HFFc6 (cell line): ENCODE results near the gene RPGR. TPM values are rescaled to one million over a fixed set of nuclear protein-coding genes. Genes with fewer than 3 reads are reported as not detected.
A peak's percentile ranks its signal among the peaks of the same experiment; 100 is the strongest.

ENCODE experiments used
- DNase-seq: peaks from one replicate; pipeline ENCODE4 v3.0.0-alpha.2; 2018
- H3K27ac Mint-ChIP-seq: 2 replicates; pipeline ENCODE4 v1.8.0; 2020; ENCODE audit warnings: mild to moderate bottlenecking, mixed read lengths
- H3K27me3 Mint-ChIP-seq: 2 replicates; pipeline ENCODE4 v1.8.0; 2021; ENCODE audit warnings: mild to moderate bottlenecking, moderate library complexity, mixed read lengths; ENCODE audit not compliant: insufficient read depth
- H3K36me3 Mint-ChIP-seq: 2 replicates; pipeline ENCODE4 v1.8.0; 2021; ENCODE audit warnings: low read depth, mixed read lengths
- H3K4me1 Mint-ChIP-seq: 2 replicates; pipeline ENCODE4 v1.8.0; 2020; ENCODE audit warnings: low read depth, mixed read lengths
- H3K4me3 Mint-ChIP-seq: 2 replicates; pipeline ENCODE4 v1.8.0; 2020; ENCODE audit warnings: mild to moderate bottlenecking, moderate library complexity, mixed read lengths
- H3K9me3 Mint-ChIP-seq: 2 replicates; pipeline ENCODE4 v1.8.0; 2020; ENCODE audit warnings: mild to moderate bottlenecking, mixed read lengths
- total RNA-seq, 6 experiments: library from RNA; stranded (reverse); fragmentation: NEBNext Ultra II Directional; extraction: Animal tissue kit (Norgen Biotek cat#: 25700); gene quantifications; 2 replicates in 1 of 6; 3 replicates in 5 of 6; pipeline ENCODE4 v1.2.3, GENCODE V29; 2021
- TF ChIP-seq, protein P1 (sequence below): fragments of 200-600 bp; sonication (generic); IDR thresholded peaks from 2 replicates; pipeline ENCODE4 v1.5.0; 2021; ENCODE audit warnings: antibody characterized with exemption, mild to moderate bottlenecking

Gene RPGR
- total RNA-seq, 6 experiments from 2014 or later: 3.0 to 5.8 (median 4.1) TPM

DNA sequence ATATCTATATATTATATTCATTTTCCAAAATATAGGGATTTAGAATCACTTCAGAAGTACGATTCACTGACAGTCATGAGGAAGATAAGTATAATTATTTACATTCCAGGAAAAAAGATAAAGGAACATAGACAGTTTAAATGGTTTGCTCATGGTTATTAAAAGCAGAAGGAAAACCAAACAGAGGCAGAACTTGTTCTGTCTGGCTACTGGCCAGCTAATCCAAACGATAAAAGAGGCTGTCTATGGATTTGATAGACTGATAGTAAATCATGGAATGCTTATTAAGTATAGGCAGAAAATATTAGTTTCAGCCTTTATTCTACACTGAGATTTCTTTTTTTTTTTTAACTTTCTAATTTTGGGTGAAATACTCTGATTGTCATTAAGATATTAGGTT, 50.2 kb downstream of the RPGR start:
- no peak overlapping the region for H3K4me3 Mint-ChIP-seq

DNA sequence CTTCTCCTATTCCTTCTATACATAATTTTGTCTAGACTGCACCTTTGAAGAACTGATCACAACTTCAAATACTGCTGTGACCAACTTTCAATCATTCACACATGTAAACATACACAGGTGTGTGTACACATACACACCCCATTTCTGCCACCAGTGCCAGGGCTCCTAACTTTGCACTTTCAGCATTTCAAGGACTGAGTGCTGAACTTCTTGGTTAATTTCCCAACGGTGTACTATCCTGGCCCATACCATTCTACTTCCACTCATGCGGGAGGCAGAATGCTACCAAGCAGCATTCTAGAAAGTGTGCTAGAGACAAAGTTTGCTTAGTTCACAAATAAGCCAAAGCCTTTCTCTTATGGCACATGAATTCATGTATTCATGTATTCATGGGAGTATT, 51.2 kb downstream of the RPGR start:
- Mint-ChIP-seq H3K9me3 (no peaks in the 10 kb centered on the region), H3K4me1 (peaks cover 54% of the 10 kb centered on the region), H3K27ac (peak overlapping the region; percentile 56), H3K4me3 (peak overlapping the region; percentile 67), H3K36me3 (no peaks in the 10 kb centered on the region), H3K27me3 (no peaks in the 10 kb centered on the region)
- TF ChIP-seq, protein P1, sequence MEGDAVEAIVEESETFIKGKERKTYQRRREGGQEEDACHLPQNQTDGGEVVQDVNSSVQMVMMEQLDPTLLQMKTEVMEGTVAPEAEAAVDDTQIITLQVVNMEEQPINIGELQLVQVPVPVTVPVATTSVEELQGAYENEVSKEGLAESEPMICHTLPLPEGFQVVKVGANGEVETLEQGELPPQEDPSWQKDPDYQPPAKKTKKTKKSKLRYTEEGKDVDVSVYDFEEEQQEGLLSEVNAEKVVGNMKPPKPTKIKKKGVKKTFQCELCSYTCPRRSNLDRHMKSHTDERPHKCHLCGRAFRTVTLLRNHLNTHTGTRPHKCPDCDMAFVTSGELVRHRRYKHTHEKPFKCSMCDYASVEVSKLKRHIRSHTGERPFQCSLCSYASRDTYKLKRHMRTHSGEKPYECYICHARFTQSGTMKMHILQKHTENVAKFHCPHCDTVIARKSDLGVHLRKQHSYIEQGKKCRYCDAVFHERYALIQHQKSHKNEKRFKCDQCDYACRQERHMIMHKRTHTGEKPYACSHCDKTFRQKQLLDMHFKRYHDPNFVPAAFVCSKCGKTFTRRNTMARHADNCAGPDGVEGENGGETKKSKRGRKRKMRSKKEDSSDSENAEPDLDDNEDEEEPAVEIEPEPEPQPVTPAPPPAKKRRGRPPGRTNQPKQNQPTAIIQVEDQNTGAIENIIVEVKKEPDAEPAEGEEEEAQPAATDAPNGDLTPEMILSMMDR: no peak
- DNase-seq: no peak

More for the DNA sequence above, 50.2 kb downstream of the RPGR start:
- TF ChIP-seq, protein P1: no peak
- H3K4me1 Mint-ChIP-seq: peaks cover 45% of the 10 kb centered on the region
- DNase-seq: no peak
- H3K36me3 Mint-ChIP-seq: no peaks in the 10 kb centered on the region
- no peaks in the 10 kb centered on the region for H3K27me3 Mint-ChIP-seq
- H3K9me3 Mint-ChIP-seq: no peaks in the 10 kb centered on the region
- H3K27ac Mint-ChIP-seq: no peak overlapping the region

DNA sequence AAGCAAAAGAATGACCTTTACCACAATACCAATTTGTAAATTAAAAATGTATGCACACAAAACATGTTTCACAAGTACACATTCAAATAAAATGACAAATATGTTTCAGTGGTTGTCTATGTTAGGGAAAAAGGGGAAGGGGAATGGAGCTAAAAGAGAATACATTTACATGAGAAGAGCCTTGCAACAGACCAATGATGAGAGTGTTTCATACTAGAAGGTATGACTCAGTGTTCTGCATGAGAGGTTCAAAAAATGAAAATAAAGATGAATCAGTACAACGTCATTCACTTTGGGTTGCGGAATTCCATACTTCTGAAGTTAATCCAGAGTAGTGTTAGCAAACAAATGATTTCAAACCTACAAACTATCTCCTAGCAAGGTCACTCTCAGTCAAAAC, 51.7 kb downstream of the RPGR start:
- Mint-ChIP-seq H3K27me3 (no peaks in the 10 kb centered on the region), H3K27ac (peak overlapping the region; percentile 56), H3K4me3 (peak overlapping the region; percentile 67; the same call in 1 of the 2 replicates), H3K36me3 (no peaks in the 10 kb centered on the region), H3K4me1 (peaks cover 59% of the 10 kb centered on the region), H3K9me3 (no peaks in the 10 kb centered on the region)
- peak; percentile 74 for DNase-seq
- TF ChIP-seq, protein P1: no peak

DNA sequence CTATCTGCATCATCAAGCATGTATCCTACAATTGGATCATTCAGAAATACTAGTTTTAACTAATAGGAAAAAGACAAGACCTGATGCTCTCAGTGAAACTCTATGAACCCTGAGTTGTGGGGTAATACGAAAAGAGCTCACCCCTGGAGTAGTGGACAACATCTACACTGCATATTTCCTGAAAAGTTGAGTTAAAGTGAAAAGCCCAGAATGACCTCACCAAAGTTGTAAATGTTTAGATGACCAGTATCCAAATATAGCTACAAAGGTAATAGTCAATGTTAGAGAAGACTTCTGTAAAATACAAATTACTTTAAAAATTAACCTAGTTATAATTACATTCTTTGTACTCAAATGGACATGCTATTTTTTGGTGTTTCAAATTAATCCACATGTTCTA, 53.9 kb downstream of the RPGR start:
- no peaks in the 10 kb centered on the region for H3K9me3 Mint-ChIP-seq
- H3K27ac Mint-ChIP-seq: no peak overlapping the region
- H3K4me1 Mint-ChIP-seq: peaks cover 62% of the 10 kb centered on the region
- no peaks in the 10 kb centered on the region for H3K27me3 Mint-ChIP-seq
- no peaks in the 10 kb centered on the region for H3K36me3 Mint-ChIP-seq
- TF ChIP-seq, protein P1: no peak
- H3K4me3 Mint-ChIP-seq: no peak overlapping the region
- DNase-seq: no peak

DNA sequence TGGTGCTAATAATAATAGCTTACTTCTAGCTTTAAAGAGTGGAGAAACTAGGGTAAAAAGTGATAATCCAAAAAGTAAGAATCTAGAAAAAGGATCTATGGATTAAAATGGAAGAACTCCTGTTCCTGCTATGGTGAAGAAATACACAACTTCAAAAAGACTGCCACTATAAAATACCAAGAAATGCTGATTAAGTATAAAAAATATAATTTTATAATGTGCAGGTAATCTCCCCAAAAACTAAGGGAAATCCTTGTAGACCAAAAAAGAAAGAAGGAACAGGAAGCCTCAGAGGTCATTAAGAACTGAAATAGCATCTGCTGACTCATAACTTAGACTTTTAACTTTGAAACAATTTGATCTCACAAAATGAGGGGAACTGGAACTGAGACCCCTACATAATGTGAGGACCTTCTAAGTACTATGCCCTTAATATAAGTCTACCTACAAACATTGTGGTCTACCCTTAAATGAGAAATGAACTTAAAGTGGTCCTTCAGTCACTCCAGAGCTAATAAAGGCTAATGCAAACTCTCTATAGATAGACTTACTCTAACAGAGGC, 56.1 kb downstream of the RPGR start:
- H3K27ac Mint-ChIP-seq: peak overlapping the region; percentile 57; the same call in 1 of the 2 replicates
- H3K4me3 Mint-ChIP-seq: no peak overlapping the region
- H3K36me3 Mint-ChIP-seq: no peaks in the 10 kb centered on the region
- DNase-seq: no peak
- H3K4me1 Mint-ChIP-seq: peaks cover 40% of the 10 kb centered on the region
- TF ChIP-seq, protein P1: no peak
- H3K9me3 Mint-ChIP-seq: no peaks in the 10 kb centered on the region
- no peaks in the 10 kb centered on the region for H3K27me3 Mint-ChIP-seq
